ENCODE measurements around the gene E4F1.

GRCh38 chr16:2180461-2180860 lies 42.9 kb upstream of the E4F1 start:
- TF ChIP-seq, protein P1, sequence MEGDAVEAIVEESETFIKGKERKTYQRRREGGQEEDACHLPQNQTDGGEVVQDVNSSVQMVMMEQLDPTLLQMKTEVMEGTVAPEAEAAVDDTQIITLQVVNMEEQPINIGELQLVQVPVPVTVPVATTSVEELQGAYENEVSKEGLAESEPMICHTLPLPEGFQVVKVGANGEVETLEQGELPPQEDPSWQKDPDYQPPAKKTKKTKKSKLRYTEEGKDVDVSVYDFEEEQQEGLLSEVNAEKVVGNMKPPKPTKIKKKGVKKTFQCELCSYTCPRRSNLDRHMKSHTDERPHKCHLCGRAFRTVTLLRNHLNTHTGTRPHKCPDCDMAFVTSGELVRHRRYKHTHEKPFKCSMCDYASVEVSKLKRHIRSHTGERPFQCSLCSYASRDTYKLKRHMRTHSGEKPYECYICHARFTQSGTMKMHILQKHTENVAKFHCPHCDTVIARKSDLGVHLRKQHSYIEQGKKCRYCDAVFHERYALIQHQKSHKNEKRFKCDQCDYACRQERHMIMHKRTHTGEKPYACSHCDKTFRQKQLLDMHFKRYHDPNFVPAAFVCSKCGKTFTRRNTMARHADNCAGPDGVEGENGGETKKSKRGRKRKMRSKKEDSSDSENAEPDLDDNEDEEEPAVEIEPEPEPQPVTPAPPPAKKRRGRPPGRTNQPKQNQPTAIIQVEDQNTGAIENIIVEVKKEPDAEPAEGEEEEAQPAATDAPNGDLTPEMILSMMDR (IDR thresholded peaks at IDR 0.05; ENCODE audit: low read depth, low read length), result no peak
- no peak for TF ChIP-seq MAX (IDR thresholded peaks at IDR 0.05; ENCODE audit: low read depth, low read length)
- no peak for TF ChIP-seq POLR2A (IDR thresholded peaks at IDR 0.05; ENCODE audit: extremely low read depth, insufficient read length)

Measured in NB4 (cell line).